DND-41 (cell line): ENCODE measurements around the gene TTC13.

Source experiments
- EZH2 ChIP-seq: IDR thresholded peaks from 3 replicates; pipeline ENCODE4 v1.6.1; 2012; ENCODE audit warnings: borderline replicate concordance, low read depth, mild to moderate bottlenecking, moderate library complexity, low read length, inconsistent platforms; ENCODE audit not compliant: severe bottlenecking
- TF ChIP-seq, protein P1 (sequence below): IDR thresholded peaks from 2 replicates; pipeline ENCODE4 v1.5.1; 2012; ENCODE audit warnings: borderline replicate concordance, low read length, moderate library complexity, mild to moderate bottlenecking; ENCODE audit not compliant: poor library complexity, severe bottlenecking; ENCODE audit errors: extremely low read depth

DNA sequence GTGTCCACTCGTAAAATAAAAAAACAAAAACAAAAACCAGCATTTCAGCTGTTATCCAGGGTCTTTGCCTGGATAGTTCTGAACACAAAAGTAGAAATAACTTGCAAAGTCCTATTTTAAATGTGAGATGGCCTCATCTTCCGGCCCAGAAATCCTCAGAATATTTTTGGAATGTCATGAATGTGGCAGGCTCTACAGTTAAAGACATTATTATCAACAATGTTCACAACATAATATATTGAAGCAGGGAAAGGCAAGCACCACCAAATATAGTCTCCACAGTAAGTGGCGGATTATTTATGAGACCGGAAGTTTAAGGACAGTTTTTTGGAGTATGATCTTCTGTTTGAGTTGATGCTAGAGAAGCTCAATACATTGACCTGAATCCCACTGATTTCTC, 109.2 kb downstream of the TTC13 start:
- TF ChIP-seq, protein P1, sequence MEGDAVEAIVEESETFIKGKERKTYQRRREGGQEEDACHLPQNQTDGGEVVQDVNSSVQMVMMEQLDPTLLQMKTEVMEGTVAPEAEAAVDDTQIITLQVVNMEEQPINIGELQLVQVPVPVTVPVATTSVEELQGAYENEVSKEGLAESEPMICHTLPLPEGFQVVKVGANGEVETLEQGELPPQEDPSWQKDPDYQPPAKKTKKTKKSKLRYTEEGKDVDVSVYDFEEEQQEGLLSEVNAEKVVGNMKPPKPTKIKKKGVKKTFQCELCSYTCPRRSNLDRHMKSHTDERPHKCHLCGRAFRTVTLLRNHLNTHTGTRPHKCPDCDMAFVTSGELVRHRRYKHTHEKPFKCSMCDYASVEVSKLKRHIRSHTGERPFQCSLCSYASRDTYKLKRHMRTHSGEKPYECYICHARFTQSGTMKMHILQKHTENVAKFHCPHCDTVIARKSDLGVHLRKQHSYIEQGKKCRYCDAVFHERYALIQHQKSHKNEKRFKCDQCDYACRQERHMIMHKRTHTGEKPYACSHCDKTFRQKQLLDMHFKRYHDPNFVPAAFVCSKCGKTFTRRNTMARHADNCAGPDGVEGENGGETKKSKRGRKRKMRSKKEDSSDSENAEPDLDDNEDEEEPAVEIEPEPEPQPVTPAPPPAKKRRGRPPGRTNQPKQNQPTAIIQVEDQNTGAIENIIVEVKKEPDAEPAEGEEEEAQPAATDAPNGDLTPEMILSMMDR = no peak
- TF ChIP-seq EZH2 = no peak
